NCI-H82 (cell line): ENCODE measurements around the gene CXXC5.

Source experiments
- DNase-seq: peaks from one replicate; lab custom pipeline; 2025; lab: John Stamatoyannopoulos, UW

The CXXC5 gene

DNA sequence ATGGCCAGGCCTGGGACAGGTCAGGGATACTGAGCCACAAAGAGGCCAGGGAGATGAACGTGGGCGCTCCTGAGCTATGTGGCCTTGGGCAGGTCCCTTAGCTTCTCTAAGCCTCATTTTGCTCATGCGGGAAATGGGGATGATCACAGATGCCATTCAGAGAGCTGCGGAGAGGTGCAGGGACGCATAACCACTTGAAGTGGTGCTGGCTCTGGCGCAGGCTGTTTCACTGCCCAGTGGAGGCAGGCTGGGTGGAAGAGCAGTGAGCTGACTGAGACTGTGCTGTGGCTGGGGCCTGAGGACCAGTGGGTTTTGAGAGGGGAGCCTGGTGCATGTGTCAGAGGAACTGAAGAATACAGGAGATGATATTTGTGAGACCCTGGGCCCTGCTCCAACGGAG is 18.4 kb downstream of the CXXC5 start:
- no peak for DNase-seq

DNA sequence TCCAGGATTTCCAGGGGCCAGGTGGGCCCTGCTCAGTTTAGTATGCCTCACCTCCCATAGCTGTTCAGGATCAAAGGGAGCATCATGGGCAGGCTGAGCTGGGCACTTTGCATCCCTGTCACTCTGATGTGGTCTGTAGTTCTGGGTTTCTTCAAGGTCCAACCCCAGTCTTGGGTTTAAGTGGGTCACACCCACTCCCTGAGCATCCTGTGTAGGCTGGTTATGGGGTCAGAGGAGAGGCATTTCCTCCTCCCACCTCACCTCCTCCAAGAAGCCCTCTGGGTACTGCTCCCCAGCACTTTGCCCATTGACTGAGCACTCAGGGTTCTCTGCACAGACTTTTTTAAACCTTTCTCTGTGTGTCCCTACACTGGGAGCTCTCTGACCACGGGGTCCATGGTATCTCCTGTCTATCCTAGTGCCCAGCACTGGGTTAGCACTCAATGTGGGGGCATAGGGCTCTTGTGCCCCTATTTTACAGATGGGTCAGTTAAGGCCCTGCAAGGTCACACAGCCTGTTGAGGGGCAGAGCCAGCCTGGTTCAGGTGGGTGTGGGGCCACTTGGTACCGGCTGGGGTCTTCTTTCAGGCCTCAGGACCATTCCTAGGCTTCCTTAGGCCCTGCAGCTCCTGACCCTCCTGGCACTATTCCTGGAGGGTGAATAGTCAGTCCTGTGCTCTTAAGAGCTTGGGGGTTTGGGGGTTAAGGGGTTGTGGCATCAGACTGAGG is 19.0 kb downstream of the CXXC5 start:
- DNase-seq, result no peak

DNA sequence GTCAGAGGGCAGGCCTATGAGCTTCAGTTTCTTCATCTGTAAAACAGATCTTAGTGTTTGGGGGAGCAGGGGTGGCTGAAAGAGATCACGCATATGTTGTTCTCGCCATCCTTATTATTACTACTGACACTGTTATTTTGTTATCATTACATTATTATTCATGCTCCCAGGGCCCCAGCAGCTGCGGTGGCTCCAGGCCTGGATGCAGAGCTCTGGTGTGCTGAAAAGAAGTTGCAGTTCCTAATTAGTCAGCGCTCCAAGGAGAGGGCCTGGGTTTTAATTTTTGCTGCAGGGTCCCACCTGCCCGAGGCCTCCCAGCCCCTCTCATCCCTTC is 19.5 kb downstream of the CXXC5 start:
- DNase-seq, result no peak

DNA sequence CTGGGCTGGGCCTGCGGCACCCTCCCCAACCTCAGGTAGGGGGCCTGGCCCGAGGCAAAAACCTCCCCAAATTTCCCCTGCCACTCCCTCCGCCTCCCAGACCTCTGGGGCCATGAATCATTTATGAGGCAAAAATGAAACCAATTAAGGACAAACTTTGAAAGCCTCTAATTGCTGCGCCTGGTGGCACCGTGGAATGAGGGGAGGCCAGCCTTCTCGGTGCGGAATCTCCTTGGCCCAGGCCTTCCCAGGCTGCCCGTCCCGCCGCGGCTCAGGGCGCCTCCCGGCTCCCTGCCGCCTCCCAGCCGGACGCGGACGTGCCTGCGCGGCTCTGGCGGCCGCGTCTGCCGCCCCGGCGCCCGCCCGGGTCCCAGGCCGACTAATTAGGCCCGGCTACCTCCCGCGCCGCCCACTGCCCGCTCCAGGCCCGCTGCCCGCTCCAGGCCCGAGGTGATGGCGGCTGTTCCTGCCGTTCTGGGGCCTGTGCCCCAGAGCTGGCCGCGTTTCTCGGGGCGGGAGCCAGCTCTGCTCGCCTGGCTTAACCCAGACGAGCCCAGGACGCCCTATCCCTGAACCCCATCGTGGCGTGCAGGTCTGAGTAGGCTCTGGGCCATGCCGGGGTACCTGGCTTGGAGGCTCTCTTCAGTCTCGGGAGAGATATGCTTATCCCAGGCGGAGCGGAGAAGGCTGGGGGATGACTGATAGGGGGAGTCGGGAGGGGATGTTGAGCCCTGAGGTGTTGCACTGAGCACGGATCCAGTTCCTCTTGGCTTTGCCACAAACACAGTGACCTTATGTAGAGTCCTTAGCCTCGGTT is 20.1 kb downstream of the CXXC5 start:
- no peak for DNase-seq

DNA sequence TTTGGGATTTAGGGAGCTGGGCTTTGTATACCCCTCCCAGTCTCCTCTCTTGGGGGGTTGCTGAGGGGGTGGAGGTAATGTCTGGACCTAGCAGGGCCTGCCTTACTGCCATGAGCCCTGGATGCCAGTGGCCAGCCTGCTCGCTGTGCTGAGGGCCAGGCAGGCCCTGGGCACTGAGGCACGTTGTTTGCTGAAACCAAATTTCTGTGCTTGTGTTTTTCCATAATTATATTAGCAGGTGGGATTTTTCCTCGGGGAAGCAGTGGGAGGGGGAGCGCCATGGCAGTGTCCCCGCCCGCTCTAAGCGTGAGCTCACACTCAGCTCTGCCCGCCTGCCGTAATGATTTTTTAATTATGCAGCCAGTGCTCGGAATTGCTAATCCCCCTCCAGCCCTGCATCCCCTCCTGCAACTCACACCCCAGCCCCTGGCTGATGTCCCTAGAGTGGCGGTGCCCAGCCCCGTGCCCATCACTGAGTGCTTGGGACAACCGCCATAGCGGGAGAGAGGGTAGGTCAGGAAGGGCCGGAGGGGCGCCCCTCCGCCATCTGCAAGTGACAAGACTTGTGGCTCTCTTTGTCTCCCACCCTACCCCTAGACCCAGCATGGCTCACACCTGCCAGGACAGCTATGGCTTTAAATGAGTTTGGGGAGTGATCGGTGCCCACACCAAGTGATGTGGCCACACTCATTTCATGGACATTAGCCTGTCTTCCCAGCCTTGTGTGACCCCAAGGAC is 20.9 kb downstream of the CXXC5 start:
- peak; percentile 40 for DNase-seq

DNA sequence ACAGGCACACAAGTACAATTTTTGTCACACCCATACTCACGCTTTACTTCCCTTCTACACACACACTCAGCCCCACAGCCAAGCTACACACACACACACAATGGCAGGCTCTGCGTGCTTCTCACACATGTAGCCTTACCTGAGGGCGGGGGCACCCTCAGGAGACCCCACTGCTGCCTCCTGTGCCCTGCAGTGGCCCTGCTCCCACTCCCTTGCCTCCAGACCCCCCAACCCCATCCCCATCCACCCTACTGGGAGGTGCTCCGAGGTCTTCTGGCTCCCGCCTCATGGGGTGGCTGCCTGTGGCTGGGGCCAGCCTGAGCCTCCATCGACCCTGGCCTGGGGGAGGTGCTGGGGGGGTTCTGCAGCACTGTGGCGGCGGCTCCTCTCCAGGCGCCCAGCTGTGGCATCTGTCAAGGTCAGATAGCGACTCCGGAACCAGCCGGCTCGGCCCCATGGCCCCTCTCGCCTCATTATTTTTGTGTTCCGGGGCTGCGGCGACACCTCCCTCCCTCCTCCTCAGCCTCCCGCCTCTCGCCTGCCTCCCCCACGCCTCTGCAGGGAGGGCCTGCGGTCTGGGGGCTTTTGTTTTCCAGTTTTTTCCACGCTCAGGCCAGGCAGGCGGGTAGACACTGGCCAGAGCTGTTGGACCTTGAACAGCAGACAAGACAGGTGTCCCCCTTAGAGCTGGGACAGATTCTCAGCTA is 21.7 kb downstream of the CXXC5 start:
- no peak for DNase-seq

DNA sequence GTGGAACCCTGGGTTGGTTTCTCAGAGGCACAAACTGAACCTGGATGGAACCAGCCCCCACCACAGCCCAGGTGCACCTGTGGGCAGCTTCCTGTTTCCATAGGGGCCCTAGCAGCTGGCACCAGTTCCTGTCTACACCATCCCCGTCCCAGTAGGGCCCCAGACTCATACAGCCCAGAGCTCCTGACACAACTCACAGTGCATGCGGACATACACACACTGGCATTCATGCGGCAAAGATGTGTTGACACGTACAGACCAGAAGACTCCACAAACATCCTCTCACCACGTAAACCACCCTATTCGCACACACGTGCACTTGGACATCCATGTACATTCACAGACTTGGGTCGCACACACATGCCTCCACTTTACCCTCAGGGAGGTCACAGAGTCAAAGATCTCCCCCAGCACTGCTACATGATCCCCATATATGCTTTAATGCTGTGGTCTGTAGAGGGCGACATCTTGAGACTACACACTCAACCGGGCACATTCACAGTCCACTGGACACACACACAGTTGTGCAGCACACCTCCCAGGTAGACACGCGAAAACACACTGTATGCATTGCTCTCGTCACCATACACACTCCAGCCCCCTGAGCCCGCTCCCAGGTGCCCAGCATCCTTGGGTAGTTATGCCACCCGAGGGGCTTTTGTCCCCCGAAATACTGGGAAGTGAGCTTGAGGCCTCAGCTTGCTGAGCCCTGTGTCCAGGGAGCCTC is 22.4 kb downstream of the CXXC5 start:
- DNase-seq, result peak; percentile 11

DNA sequence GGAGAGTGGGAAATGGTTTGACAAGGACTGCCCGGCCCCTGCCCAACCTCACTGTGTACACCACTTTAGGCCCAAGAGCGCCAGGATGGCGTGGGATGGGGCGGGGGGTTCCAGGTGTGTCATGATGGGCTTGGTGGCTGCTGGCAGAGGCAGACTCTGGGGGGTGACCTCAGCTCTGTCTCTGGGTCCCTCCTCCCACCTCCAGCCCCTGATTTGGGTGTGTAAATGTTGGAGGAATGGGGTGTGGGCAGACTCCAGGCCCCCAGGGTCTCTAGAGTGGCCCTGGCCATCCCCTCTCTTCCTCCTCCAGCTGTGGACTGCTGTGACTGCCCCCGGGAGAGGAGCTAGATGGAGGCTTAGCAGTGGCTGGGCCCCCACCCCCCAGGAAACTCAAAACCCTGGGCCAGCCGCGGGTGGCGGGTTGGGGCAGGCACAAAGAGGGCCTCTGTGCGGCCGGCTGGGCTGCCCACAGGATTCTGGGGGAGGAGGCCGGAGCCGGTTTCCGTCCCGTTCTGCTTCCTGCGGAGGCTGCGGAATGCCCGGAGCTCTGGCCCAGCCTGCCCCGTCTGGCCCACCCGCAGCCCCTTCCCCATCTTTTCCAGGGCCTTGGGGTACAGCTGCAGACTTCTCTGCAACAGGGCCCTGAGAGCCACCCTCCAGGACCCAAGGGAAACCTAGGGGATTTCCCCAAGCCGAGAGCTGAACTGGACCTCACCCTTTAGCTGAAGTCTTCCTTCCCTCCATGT is 23.1 kb downstream of the CXXC5 start:
- DNase-seq, result no peak

DNA sequence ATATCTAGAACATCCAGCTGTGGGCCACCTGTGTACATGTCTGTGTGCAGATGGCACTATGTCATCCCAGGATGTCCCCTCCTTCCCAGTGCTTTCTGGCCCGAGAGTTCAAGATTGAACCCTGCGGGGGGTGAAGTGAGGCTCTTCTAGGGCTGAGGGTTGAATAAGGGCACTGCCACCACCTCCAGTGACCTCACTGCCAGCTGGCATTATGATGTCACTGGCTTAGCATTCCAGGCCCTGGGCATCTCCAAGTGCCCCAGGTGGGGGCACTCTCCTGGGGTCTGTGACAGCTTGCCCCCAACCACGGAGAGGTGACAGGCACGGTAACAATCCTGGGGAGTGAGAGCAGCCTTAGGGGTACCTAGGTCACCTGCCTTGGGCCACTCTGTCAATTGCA is 27.1 kb downstream of the CXXC5 start:
- no peak for DNase-seq

DNA sequence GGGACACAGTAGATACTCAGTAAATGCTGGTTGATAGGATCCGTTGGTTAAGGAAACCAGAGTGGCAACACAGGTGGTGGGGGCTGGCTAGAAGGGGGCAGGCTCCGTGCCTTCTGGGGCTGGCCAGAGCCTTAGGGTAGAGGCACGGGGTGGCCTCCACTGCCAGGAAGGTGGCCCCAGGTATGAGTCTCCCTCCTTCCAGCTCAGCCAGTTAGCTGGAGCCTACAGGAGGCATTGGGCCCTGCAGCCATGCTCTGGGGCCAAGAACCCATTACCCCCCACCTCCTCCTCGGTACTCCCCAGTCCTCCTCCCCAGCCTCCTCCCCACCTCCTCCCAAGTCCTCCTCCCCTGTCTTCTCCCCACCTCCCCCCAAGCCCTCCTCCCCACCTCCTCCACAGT is 27.7 kb downstream of the CXXC5 start:
- DNase-seq, result no peak

DNA sequence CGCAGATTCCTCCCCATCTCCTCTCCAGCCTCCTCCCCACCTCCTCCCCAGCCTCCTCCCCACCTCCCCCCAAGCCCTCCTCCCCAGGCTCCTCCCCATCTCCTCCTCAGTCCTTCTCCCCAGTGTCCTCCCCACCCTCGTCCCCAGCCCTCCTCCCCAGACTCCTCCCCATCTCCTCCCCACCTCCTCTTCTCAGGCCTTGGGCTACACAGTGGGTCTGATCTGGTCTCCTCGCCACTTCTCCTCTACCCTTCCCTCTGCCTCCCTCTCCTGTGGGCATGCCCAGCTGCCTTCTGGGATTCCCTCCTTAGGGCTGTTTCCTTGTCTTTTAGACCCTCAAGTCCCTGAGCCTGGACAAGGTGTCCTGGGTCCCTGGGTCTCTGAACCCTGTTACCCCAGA is 28.3 kb downstream of the CXXC5 start:
- no peak for DNase-seq

DNA sequence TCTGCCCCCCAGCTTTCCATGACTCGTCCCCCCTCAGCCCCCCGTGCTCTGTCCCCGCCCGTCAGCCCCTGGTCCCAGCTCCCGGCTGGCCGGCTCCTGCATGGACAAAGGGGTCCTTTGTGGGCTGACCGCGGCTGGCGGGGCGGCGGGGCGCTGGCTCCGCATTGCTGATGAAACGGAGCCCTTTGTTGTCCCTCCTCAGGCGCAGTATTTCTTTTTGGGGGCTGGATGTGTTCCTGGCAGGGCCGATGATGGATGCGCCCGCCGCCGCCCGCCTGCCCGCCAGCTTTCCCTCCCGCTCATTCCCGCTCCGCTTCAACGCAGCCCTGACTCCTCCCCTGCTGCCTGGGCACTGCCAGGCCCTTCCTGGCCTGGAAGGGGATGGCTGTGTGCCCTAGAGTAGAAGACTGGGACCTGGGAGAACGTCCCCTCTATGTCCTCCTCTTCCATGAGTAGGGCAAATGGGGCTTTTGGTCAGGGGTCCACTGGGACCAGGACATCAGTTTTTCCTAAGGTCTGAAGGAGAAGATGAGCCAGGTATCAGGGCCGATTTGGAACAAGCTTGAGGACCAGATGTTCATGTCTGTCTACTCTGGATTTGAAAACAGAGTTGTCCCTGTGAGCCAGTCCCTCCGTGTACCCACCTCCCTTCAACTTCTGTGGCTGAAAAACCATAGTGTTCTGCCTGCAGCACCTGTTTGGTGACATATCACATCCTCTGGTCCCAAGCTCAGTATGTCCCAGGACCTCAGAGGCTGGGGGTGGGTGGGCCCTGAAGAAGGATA is 29.0 kb downstream of the CXXC5 start:
- DNase-seq, result no peak

DNA sequence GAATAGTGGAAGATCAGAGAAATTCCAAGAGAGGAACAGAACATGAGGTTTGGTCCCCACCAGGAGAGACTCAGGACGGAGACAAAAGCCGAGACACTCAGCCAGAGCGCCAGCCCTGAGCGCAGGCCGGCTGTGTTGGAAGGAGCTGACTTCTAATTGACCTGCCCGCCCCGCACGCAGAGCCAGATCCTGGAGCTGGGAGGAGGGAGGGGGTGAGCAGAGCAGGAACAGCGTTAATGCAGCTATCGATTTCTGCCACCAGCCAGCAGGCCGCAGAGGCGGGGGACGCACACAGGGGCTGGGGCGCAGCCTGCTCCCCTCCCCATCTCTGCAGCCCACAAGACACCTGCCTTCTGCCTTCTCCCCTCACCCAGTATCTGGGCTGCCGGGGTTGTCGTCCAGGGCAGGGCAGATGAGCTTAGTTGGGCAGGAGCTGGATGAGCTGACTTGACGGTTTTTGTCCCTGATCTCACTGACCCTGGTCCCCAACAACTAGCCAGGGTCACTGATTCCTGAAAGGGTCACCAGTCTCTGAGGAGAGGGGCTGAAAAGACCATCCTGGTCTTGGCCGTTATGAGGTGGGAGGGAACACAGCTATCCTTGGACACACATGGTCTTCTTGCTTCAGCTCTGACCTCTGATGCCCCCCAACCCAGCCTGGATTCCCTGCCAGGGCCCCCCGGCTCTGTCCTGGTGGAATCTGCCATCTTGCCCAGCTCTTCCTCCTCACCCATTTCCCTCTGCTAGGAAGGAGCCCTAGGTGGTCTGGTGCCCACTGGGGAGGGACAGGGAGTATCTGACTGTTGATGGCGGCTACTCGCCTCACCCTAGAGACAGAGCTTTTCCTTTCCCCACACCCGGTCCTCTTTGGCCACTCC is 29.8 kb downstream of the CXXC5 start:
- DNase-seq, result no peak

DNA sequence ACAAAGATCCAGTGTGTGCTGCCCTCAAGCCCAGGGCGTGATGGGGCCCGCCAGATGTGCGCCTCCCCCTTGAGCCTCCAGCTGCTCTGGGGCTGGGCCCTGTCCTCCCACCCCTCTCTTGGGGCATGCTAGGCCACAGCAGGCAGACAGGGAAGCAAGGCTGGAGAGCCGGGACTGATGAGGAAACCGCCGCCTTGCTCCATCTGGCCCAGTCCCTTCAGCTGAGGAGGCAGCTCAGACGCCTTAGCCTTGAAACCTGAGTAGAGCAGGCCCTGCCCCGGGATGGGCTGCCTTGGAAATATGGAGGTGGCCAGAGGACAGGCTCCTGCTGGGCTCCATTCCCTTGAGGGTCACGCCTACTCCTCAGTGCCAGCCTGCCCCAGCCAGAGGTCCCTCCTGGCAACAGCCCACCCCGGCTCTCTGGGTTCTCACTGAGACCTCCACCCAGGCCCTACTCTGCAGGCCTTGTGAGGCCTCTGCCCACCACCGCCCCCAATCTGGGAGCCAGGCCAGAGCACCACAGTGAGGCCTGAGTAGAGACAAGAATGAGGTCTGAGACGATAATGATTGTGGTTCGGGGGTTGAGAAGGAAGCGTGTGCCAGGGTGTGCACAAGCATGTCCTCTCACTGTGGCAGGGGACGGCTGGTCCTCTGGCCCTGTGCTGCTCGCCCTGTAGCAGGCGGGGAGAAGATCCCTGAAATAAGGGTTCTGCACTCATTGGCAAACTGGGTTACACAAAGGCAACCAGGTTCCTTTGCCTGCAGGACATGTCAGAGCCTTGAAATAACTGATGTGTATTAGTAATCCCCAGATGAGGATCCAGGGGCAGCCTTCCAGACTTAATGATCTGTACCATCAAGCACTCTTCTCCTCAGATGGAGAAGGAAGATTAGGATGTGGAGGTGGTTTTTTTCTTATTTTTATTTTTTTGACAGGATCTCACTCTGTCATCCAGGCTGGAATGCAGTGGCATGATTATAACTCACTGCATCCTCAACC is 30.9 kb downstream of the CXXC5 start:
- peak; percentile 30 for DNase-seq

DNA sequence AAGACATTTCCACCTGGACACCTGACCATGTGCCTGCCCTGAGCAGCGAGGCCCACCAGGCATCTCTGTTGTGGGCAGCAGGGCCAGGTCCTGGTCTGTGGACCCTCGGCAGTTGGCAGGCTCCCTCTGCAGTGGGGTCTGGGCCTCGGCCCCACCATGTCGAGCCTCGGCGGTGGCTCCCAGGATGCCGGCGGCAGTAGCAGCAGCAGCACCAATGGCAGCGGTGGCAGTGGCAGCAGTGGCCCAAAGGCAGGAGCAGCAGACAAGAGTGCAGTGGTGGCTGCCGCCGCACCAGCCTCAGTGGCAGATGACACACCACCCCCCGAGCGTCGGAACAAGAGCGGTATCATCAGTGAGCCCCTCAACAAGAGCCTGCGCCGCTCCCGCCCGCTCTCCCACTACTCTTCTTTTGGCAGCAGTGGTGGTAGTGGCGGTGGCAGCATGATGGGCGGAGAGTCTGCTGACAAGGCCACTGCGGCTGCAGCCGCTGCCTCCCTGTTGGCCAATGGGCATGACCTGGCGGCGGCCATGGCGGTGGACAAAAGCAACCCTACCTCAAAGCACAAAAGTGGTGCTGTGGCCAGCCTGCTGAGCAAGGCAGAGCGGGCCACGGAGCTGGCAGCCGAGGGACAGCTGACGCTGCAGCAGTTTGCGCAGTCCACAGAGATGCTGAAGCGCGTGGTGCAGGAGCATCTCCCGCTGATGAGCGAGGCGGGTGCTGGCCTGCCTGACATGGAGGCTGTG is 32.4 kb downstream of the CXXC5 start:
- DNase-seq, result no peak

DNA sequence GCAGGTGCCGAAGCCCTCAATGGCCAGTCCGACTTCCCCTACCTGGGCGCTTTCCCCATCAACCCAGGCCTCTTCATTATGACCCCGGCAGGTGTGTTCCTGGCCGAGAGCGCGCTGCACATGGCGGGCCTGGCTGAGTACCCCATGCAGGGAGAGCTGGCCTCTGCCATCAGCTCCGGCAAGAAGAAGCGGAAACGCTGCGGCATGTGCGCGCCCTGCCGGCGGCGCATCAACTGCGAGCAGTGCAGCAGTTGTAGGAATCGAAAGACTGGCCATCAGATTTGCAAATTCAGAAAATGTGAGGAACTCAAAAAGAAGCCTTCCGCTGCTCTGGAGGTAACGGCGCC is 32.9 kb downstream of the CXXC5 start:
- no peak for DNase-seq

DNA sequence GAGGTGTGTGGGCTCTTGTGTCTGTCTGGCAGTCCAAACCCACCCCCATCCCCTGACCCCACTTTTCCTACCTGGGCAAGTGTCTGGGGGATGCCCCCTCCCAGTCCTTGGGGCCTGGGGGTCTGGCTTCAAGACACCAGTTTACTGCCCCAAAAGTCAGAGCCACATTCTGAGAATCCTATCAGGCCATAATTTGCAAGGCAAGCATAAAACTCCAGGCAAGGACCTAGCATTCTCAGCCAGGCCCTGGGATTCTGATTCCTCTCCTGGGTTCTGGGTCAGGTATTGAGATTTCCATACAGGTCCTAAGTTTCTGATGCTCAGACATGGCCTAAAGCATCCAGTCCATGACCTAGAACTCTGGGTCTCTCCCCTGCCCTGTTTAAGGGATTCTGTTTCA is 33.3 kb downstream of the CXXC5 start:
- DNase-seq, result no peak
